ENCODE data around the gene UPF1.

GRCh38 chr19:18865106-18865972, 33.6 kb downstream of the UPF1 start:
- TF ChIP-seq ARNT (IDR thresholded peaks at IDR 0.05), result no peak
- TF ChIP-seq NFRKB (IDR thresholded peaks at IDR 0.05), result no peak
- no peak for TF ChIP-seq FOXK2 (IDR thresholded peaks at IDR 0.05)
- TF ChIP-seq ZNF384 (IDR thresholded peaks at IDR 0.05), result no peak
- TF ChIP-seq SP1 (IDR thresholded peaks at IDR 0.05), result no peak
- no peak for TF ChIP-seq BHLHE40 (IDR thresholded peaks at IDR 0.05; ENCODE audit: borderline replicate concordance)
- TF ChIP-seq PKNOX1 (IDR thresholded peaks at IDR 0.05), result no peak
- no peak for TF ChIP-seq SUZ12 (IDR thresholded peaks at IDR 0.05)
- TF ChIP-seq FOXA1 (IDR thresholded peaks at IDR 0.05), result no peak
- no peak for TF ChIP-seq FOXM1 (IDR thresholded peaks at IDR 0.05; ENCODE audit: borderline replicate concordance)
- TF ChIP-seq TARDBP (IDR thresholded peaks at IDR 0.05), result no peak
- no peak for TF ChIP-seq LEF1 (IDR thresholded peaks at IDR 0.05; ENCODE audit: borderline replicate concordance)
- TF ChIP-seq HDGF (IDR thresholded peaks at IDR 0.05; ENCODE audit: borderline replicate concordance), result no peak
- no peak for TF ChIP-seq L3MBTL2 (conservative IDR thresholded peaks at IDR 0.05)
